Smooth muscle cell of the brain vasculature (primary cell): ENCODE data around the gene PIH1D1.

Source experiments
- DNase-seq: peaks from one replicate; pipeline ENCODE4 v3.0.0-alpha.2; 2012; ENCODE audit warnings: low read depth, low spot score

The PIH1D1 gene

GRCh38 chr19:49451430-49452181, at the start of gene PIH1D1:
Gene PIH1D1, minus strand, starts transcription at chr19:49451814. Its CDS starts 240 bp downstream, at chr19:49451574.
- DNase-seq = peak; percentile 97

- DNase-seq = no peak
Measured at GRCh38 chr19:49499030-49499670, 47.5 kb upstream of the PIH1D1 start.

- no peak for DNase-seq
Measured at GRCh38 chr19:49498475-49498874, 46.9 kb upstream of the PIH1D1 start.

- DNase-seq = no peak
Measured at GRCh38 chr19:49497789-49498103, 46.1 kb upstream of the PIH1D1 start.

GRCh38 chr19:49497047-49497788, 45.6 kb upstream of the PIH1D1 start:
- no peak for DNase-seq

- DNase-seq = no peak
Measured at GRCh38 chr19:49496574-49497008, 45.0 kb upstream of the PIH1D1 start.

GRCh38 chr19:49492573-49493405, 41.2 kb upstream of the PIH1D1 start:
- no peak for DNase-seq

- DNase-seq = no peak
Measured at GRCh38 chr19:49491804-49492572, 40.4 kb upstream of the PIH1D1 start.

- no peak for DNase-seq
Measured at GRCh38 chr19:49491030-49491803, 39.6 kb upstream of the PIH1D1 start.

- DNase-seq = no peak
Measured at GRCh38 chr19:49490287-49491029, 38.8 kb upstream of the PIH1D1 start.

- DNase-seq = no peak
Measured at GRCh38 chr19:49489601-49490167, 38.1 kb upstream of the PIH1D1 start.

- no peak for DNase-seq
Measured at GRCh38 chr19:49488863-49489537, 37.4 kb upstream of the PIH1D1 start.

- DNase-seq = no peak
Measured at GRCh38 chr19:49488046-49488862, 36.6 kb upstream of the PIH1D1 start.

GRCh38 chr19:49487277-49488045, 35.8 kb upstream of the PIH1D1 start, which contains the start of gene RPL13A:
Gene RPL13A, plus strand, starts transcription at chr19:49487608. Its CDS starts 22 bp downstream, at chr19:49487630.
- DNase-seq = peak; percentile 100

GRCh38 chr19:49486710-49487276, 35.2 kb upstream of the PIH1D1 start:
- DNase-seq = no peak

GRCh38 chr19:49486232-49486631, 34.6 kb upstream of the PIH1D1 start:
- no peak for DNase-seq
